ENCODE data around the gene CLDN9. TPM values are rescaled to one million over a fixed set of nuclear protein-coding genes. Genes with fewer than 3 reads are reported as not detected.

The CLDN9 gene
- total and polyA plus RNA-seq, 12 donors: 0.19 to 3.2 (median 0.90) TPM

DNA sequence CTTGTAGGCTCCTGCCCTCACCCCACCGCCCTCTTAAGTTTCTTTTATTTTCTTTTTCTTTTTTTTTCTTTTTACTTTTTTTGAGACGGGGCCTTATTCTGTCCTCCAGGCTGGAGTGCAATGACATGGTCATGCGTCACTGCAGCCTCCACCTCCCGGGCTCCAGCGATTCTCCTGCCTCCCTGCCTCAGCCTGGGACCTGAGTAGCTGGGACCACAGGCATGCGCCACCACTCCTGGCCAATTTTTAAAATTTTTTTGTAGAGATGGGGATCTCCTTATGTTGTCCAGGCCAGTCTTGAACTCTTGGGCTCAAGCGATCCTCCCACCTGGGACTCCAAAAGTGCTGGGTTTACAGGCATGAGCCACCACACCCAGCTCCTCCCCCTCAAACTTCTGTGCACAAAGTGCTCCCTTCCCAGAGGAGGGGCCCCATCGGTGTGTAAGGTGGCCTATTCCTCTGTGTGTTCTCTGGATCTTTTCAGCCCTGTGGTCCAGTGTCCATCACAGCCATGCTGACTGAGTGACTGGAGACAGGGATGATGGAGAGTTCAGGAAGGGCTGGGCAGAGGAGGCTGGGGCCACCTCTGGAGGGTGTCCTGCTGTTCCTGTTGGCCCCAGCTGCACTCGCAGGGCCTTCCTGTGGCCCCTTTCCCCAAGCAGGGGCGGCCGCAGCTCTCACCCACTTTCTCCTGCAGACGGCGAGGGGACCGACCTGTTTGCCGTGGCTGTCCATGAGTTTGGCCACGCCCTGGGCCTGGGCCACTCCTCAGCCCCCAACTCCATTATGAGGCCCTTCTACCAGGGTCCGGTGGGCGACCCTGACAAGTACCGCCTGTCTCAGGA is 43.8 kb downstream of the CLDN9 start:
- no peaks in the 10 kb centered on the region for H3K9me3 ChIP-seq
- WGBS, 2 donors: 85 to 87% methylated on average over 19 of the region's 19 CpGs
- ATAC-seq (no peak), DNase-seq (no peak)
- intact Hi-C loops (cut with DNase I): loop anchor here in 5 of 10 donors (5.0 to 10.0 kb wide), 6 partner anchors 41 to 111 kb away; partner anchors contain the start of genes ZNF205 (in 2 of the 5) and ZSCAN10 (in 1 of the 5)
- no peaks in the 10 kb centered on the region for H3K27me3 ChIP-seq
- H3K4me1 ChIP-seq: peaks cover 7 to 61% (median 22%) of the 10 kb centered on the region in 9 donors
- TF ChIP-seq, protein P1, sequence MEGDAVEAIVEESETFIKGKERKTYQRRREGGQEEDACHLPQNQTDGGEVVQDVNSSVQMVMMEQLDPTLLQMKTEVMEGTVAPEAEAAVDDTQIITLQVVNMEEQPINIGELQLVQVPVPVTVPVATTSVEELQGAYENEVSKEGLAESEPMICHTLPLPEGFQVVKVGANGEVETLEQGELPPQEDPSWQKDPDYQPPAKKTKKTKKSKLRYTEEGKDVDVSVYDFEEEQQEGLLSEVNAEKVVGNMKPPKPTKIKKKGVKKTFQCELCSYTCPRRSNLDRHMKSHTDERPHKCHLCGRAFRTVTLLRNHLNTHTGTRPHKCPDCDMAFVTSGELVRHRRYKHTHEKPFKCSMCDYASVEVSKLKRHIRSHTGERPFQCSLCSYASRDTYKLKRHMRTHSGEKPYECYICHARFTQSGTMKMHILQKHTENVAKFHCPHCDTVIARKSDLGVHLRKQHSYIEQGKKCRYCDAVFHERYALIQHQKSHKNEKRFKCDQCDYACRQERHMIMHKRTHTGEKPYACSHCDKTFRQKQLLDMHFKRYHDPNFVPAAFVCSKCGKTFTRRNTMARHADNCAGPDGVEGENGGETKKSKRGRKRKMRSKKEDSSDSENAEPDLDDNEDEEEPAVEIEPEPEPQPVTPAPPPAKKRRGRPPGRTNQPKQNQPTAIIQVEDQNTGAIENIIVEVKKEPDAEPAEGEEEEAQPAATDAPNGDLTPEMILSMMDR (IDR thresholded peaks at IDR 0.05): no peak
- H3K27ac ChIP-seq: peak overlapping the region in 1 of 10 donors; percentile 31
- no peak overlapping the region for H3K4me3 ChIP-seq
- H3K36me3 ChIP-seq: peaks cover 0 to 15% (median 0%) of the 10 kb centered on the region in 9 donors

DNA sequence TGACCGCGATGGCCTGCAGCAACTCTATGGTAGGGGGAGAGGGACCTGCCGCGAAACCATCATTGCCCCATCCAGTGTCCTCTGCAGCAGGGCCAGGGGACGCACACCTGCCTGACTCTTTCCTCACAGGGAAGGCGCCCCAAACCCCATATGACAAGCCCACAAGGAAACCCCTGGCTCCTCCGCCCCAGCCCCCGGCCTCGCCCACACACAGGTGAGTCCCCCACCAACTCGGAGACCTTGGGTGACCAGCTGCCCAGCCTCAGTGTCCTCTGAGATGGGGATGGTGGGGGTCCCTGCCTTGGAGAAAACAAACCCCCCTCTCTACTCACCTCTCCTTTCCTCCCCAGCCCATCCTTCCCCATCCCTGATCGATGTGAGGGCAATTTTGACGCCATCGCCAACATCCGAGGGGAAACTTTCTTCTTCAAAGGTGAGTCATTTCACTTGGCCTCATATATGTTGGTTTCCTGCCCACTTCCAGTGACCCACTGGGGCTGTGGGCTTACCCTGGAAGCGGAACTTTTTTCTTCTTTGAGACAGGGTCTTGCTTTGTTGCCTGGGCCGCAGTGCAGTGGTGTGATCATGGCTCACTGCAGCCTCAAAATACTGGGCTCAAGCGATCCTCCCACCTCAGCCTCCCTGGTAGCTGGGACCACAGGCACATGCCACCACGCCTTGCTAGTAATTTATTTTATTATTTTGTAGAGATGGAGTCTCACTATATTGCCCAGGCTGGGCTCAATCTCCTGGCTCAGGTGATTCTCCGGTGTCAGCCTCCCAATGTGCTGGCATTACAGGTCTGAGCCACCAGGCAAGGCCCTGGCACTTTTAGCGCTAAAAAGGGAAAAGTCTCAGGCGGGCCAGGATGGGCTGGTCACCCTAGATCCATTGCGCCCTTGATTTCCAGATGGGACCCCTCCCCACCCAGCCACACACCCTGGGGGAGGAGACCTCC is 44.7 kb downstream of the CLDN9 start:
- no peaks in the 10 kb centered on the region for H3K27me3 ChIP-seq
- WGBS, 2 donors: 92% methylated on average over 22 of the region's 22 CpGs
- peaks cover 7 to 70% (median 22%) of the 10 kb centered on the region in 9 donors for H3K4me1 ChIP-seq
- DNase-seq (no peak), ATAC-seq (no peak)
- TF ChIP-seq, protein P1 (IDR thresholded peaks at IDR 0.05): no peak
- H3K27ac ChIP-seq: peak overlapping the region in 1 of 10 donors; percentile 97
- no peaks in the 10 kb centered on the region for H3K9me3 ChIP-seq
- peak overlapping the region in 7 of 10 donors; percentile 83 to 95 (median 93) for H3K4me3 ChIP-seq
- peaks cover 0 to 15% (median 0%) of the 10 kb centered on the region in 9 donors for H3K36me3 ChIP-seq
- intact Hi-C loops (cut with DNase I): loop anchor here in 8 of 10 donors (2.0 to 10.0 kb wide), 11 partner anchors 29 to 110 kb away; partner anchors contain the start of genes ZNF205 (in 2 of the 8) and ZSCAN10 (in 1 of the 8)

DNA sequence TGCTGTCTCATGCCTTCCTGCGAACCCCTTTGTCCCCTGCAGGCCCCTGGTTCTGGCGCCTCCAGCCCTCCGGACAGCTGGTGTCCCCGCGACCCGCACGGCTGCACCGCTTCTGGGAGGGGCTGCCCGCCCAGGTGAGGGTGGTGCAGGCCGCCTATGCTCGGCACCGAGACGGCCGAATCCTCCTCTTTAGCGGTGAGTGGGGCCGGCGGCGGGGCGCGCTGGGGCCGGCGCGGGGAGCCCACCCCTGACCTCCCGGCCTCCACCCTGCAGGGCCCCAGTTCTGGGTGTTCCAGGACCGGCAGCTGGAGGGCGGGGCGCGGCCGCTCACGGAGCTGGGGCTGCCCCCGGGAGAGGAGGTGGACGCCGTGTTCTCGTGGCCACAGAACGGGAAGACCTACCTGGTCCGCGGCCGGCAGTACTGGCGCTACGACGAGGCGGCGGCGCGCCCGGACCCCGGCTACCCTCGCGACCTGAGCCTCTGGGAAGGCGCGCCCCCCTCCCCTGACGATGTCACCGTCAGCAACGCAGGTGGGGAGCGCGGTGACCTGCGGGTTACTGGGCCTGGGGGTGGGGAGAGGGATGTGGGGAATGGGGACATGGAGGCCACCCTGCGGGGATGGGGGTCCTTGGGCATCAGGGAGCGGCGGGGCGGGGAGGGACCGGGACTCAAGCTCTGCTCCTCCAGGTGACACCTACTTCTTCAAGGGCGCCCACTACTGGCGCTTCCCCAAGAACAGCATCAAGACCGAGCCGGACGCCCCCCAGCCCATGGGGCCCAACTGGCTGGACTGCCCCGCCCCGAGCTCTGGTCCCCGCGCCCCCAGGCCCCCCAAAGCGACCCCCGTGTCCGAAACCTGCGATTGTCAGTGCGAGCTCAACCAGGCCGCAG is 45.7 kb downstream of the CLDN9 start:
- no peaks in the 10 kb centered on the region for H3K27me3 ChIP-seq
- intact Hi-C loops (cut with DNase I): loop anchor here in 9 of 10 donors (1.0 to 10.0 kb wide), 13 partner anchors 28 to 109 kb away; partner anchors contain the start of genes ZNF205 (in 2 of the 9) and ZSCAN10 (in 1 of the 9)
- peak overlapping the region in 9 of 10 donors; percentile 78 to 97 (median 91) for H3K27ac ChIP-seq
- peak overlapping the region; percentile 46 to 95 (median 86) for H3K4me3 ChIP-seq
- DNase-seq: peak; percentile 49 to 52
- ATAC-seq: peak; percentile 5 to 41 (median 22)
- TF ChIP-seq, protein P1 (IDR thresholded peaks at IDR 0.05): no peak
- H3K36me3 ChIP-seq: peaks cover 0 to 15% (median 0%) of the 10 kb centered on the region in 9 donors
- H3K9me3 ChIP-seq: no peaks in the 10 kb centered on the region
- H3K4me1 ChIP-seq: peaks cover 7 to 71% (median 22%) of the 10 kb centered on the region in 9 donors
- WGBS, 2 donors: 11% methylated on average over 73 to 76 of the region's 77 CpGs
